H1 (cell line): ENCODE measurements around the gene TEX264. TPM values are rescaled to one million over a fixed set of nuclear protein-coding genes. Genes with fewer than 3 reads are reported as not detected.

ENCODE experiments used
- GTF2F1 ChIP-seq: IDR thresholded peaks from 2 replicates; pipeline ENCODE4 v1.6.1; 2012; ENCODE audit warnings: low read depth, low read length, improper control_type of control experiment, borderline replicate concordance
- PHF8 ChIP-seq: fragments of 200-600 bp; sonication (generic); conservative IDR thresholded peaks from 2 replicates; pipeline ENCODE4 v1.7.1; 2012; ENCODE audit warnings: low read depth, mild to moderate bottlenecking, inconsistent platforms, low read length, moderate library complexity
- RBBP5 ChIP-seq: IDR thresholded peaks from 2 replicates; pipeline ENCODE4 v1.7.1; 2012; ENCODE audit warnings: low read depth, mild to moderate bottlenecking, inconsistent platforms, low read length, moderate library complexity, borderline replicate concordance
- TEAD4 ChIP-seq: IDR thresholded peaks from 2 replicates; pipeline ENCODE4 v1.6.1; 2012; ENCODE audit warnings: low read depth, low read length, inconsistent platforms, mixed read lengths
- polyA plus RNA-seq, 7 experiments: library from polyadenylated mRNA; depleted of rRNA in 3 of 7; stranded (reverse) in 5 of 7; unstranded in 2 of 7; fragments of >200 nt in 5 of 7; fragments of 200-250 nt in 2 of 7; gene quantifications; 1 replicate in 5 of 7; 2 replicates in 1 of 7; 4 replicates in 1 of 7; pipeline versions ENCODE4 v1.2.1 to v1.2.3, GENCODE V29; 2011 to 2013; ENCODE audit warnings: missing spikeins in 2 of 7, mixed read lengths in 2 of 7
- total RNA-seq: library from RNA; stranded (reverse); fragmentation: NEBNext Ultra II Directional; extraction: Animal tissue kit (Norgen Biotek cat#: 25700); gene quantifications from 2 replicates; pipeline ENCODE4 v1.2.1, GENCODE V29; 2021

The TEX264 gene
- total and polyA plus RNA-seq, 2 of the 8 experiments (the other 6 are each of a cell fraction or from before 2014, with no cell fraction given): 11.2 to 35.6 TPM

DNA sequence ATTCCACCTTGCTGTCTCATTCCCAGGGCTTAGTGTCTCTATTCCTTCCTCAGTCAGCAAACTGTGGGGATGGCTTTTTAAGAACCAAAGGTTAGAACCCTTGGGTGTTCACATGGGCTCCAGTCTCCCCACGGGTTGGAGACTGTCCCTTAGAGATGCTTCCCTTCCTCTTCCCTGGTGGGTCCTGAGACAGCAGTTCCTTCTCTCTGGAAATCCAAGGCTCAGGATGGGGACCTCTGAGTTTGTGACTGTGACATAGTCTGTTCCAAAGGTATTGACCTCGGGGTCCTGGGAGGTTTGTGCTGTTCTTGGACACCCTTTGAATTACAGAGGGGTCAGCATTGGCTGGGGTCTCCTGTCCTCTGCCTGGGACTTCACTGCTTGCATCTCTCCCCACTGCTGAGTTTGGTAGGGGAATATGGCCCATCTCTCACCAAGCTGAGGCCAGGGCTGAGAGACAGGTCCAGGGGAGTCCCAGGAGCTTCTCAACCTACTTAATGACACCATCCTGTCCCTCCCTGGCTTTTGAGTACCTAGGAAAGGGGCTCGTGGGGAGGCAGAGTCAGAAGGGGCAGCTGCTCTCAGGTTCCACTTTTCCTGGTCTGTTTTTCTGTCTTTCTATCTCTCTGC, 37.3 kb downstream of the TEX264 start (continued):
- TF ChIP-seq TEAD4 (no peak), RBBP5 (no peak), PHF8 (no peak), GTF2F1 (no peak)
